Activated T-cell treated with anti-CD3 and anti-CD28 coated beads for 1 hour (primary cell): ENCODE data around the gene B4GALT5.
"Not testable (repeated sequence)": the region's sequence is repeated elsewhere in the genome, so short reads cannot be mapped to it uniquely, and the experiment has no call there.

ENCODE experiments used
- DNase-seq: peaks from one replicate; pipeline ENCODE4 v3.0.0-alpha.2; 2020; ENCODE audit warnings: low read depth

B4GALT5 gene

GRCh38 chr20:49679634-49680033 is 34.0 kb downstream of the B4GALT5 start:
- no peak for DNase-seq

- no peak for DNase-seq
These were observed 35.6 kb downstream of the B4GALT5 start for GRCh38 chr20:49677777-49678758.

GRCh38 chr20:49676581-49677291 is 36.9 kb downstream of the B4GALT5 start:
- DNase-seq: no peak

- DNase-seq: no peak
These were observed 38.1 kb downstream of the B4GALT5 start for GRCh38 chr20:49675368-49676151.

GRCh38 chr20:49674383-49675352 is 39.0 kb downstream of the B4GALT5 start:
- no peak for DNase-seq

GRCh38 chr20:49672096-49672664 is 41.5 kb downstream of the B4GALT5 start:
- no peak for DNase-seq

- DNase-seq: no peak
These were observed 42.2 kb downstream of the B4GALT5 start for GRCh38 chr20:49671433-49671832.

- no peak for DNase-seq
These were observed 44.0 kb downstream of the B4GALT5 start for GRCh38 chr20:49669601-49670189.

- not testable (repeated sequence) for DNase-seq
These were observed 44.8 kb downstream of the B4GALT5 start for GRCh38 chr20:49668878-49669195.

GRCh38 chr20:49668181-49668877 is 45.3 kb downstream of the B4GALT5 start:
- peak; percentile 36 for DNase-seq

- DNase-seq: no peak
These were observed 46.8 kb downstream of the B4GALT5 start for GRCh38 chr20:49666911-49667310.

GRCh38 chr20:49665796-49666195 is 47.9 kb downstream of the B4GALT5 start:
- DNase-seq: no peak

- no peak for DNase-seq
These were observed 48.9 kb downstream of the B4GALT5 start for GRCh38 chr20:49664612-49665313.

GRCh38 chr20:49663112-49663511 is 50.6 kb downstream of the B4GALT5 start:
- no peak for DNase-seq

GRCh38 chr20:49661560-49662329 is 51.9 kb downstream of the B4GALT5 start:
- no peak for DNase-seq

- DNase-seq: no peak
These were observed 52.8 kb downstream of the B4GALT5 start for GRCh38 chr20:49660912-49661311.

- DNase-seq: no peak
These were observed 54.6 kb downstream of the B4GALT5 start for GRCh38 chr20:49659056-49659455.

GRCh38 chr20:49658508-49658907 is 55.2 kb downstream of the B4GALT5 start:
- no peak for DNase-seq
